HepG2 (cell line): ENCODE data around the gene RPL38. TPM values are rescaled to one million over a fixed set of nuclear protein-coding genes. Genes with fewer than 3 reads are reported as not detected.
A peak's percentile ranks its signal among the peaks of the same experiment; 100 is the strongest.

Experiments
- ATAC-seq: fragments of 200-7000 bp; cut with Tn5 transposase; 3 replicates; pipeline ENCODE4 v1.9.1; 2020; ENCODE audit warnings: mild to moderate bottlenecking, moderate library complexity
- Bru-seq: library from RNA; stranded (reverse); fragments of 400-500 nt; gene quantifications from one replicate; lab custom pipeline; 2021; lab: Mats Ljungman, UMichigan
- BruChase-seq, 2 experiments: library from RNA; stranded (reverse); fragments of 400-500 nt; gene quantifications; one replicate each; lab custom pipeline; 2021; lab: Mats Ljungman, UMichigan
- BruUV-seq: library from RNA; stranded (reverse); fragments of 400-500 nt; replicated peaks from 2 replicates; lab custom pipeline; 2021; lab: Mats Ljungman, UMichigan
- CTCF ChIA-PET: fragments of 300-600 bp; formaldehyde crosslinking; extraction: SDS; loops from one replicate; lab custom pipeline; 2021; ENCODE audit warnings: low total read pairs, inconsistent platforms, low intra/inter-chr PET ratio; lab: Yijun Ruan, JAX
- POLR2A ChIA-PET: fragments of 350-600 bp; sonication (Branson Sonifier 250); formaldehyde crosslinking; loops from one replicate; lab custom pipeline; 2020; ENCODE audit warnings: antibody characterized with exemption, inconsistent platforms; lab: Yijun Ruan, JAX
- DNase-seq: peaks from one replicate; pipeline ENCODE4 v3.0.0-alpha.2; 2015; ENCODE audit warnings: low spot score
- FAIRE-seq: peaks from 3 replicates; lab custom pipeline; 2011; peaks lifted over from hg19 to GRCh38; lab: Jason Lieb, UNC
- H2AFZ ChIP-seq: one replicate; pipeline ENCODE4 v1.6.1; 2011; ENCODE audit warnings: low read length, inconsistent platforms
- H3K27ac ChIP-seq: fragments of 300-600 bp; 3 replicates; pipeline ENCODE4 v1.8.0; 2011; ENCODE audit warnings: mixed run types, mild to moderate bottlenecking, mixed read lengths, low read length, inconsistent platforms; ENCODE audit not compliant: insufficient read depth; ENCODE audit errors: extremely low read length
- H3K27me3 ChIP-seq, 2 experiments: fragments of 200-600 bp in 1 of 2; 2 replicates in 1 of 2; 3 replicates in 1 of 2; pipeline versions ENCODE4 v1.6.0 to v1.8.0; 2011; ENCODE audit warnings: low read length in 2 of 2, mild to moderate bottlenecking in 2 of 2, moderate library complexity in 2 of 2, inconsistent platforms in 1 of 2; ENCODE audit not compliant: insufficient read depth in 2 of 2, control insufficient read depth in 1 of 2
- H3K36me3 ChIP-seq, 2 experiments: fragments of 200-600 bp in 1 of 2; replicated peaks in 1 of 2; 2 replicates in 1 of 2; 3 replicates in 1 of 2; pipeline versions ENCODE4 v1.5.1 to v1.8.0; 2011; ENCODE audit warnings: low read length in 2 of 2, inconsistent platforms in 1 of 2; ENCODE audit not compliant: insufficient read depth in 2 of 2, control insufficient read depth in 1 of 2
- H3K4me1 ChIP-seq: 2 replicates; pipeline ENCODE4 v1.5.1; 2012; ENCODE audit warnings: low read length, inconsistent platforms; ENCODE audit not compliant: insufficient read depth
- H3K4me2 ChIP-seq: 2 replicates; pipeline ENCODE4 v1.6.0; 2011; ENCODE audit warnings: low read depth, low read length, inconsistent platforms
- H3K4me3 ChIP-seq, 3 experiments: fragments of 200-600 bp in 1 of 3; sonication (generic), shearing (Covaris generic) in 1 of 3; replicated peaks in 1 of 3; 2 replicates each; pipeline ENCODE4 v1.5.1; 2011 to 2016; ENCODE audit warnings: low read length in 3 of 3, inconsistent platforms in 2 of 3, low read depth in 2 of 3, mild to moderate bottlenecking in 2 of 3, control low read depth in 1 of 3, mixed read lengths in 1 of 3; ENCODE audit not compliant: insufficient read depth in 1 of 3
- H3K79me2 ChIP-seq: one replicate; pipeline ENCODE4 v1.6.1; 2011; ENCODE audit warnings: low read length, inconsistent platforms; ENCODE audit not compliant: insufficient read depth
- H3K9ac ChIP-seq: 2 replicates; pipeline ENCODE4 v1.6.0; 2011; ENCODE audit warnings: mild to moderate bottlenecking, low read depth, low read length, inconsistent platforms; ENCODE audit not compliant: insufficient read depth
- H3K9me3 ChIP-seq: 2 replicates; pipeline ENCODE4 v1.5.1; 2012; ENCODE audit warnings: mild to moderate bottlenecking, low read length
- H4K20me1 ChIP-seq: 2 replicates; pipeline ENCODE4 v1.6.0; 2011; ENCODE audit warnings: inconsistent platforms, mild to moderate bottlenecking, low read length, moderate library complexity; ENCODE audit not compliant: insufficient read depth
- MEF2D ChIP-seq: sonication (generic); formaldehyde crosslinking; IDR thresholded peaks from 2 replicates; pipeline ENCODE4 v1.5.1; 2020; ENCODE audit warnings: mild to moderate bottlenecking, missing genetic modification reagents
- MZF1 ChIP-seq: sonication (generic); formaldehyde crosslinking; IDR thresholded peaks from 2 replicates; pipeline ENCODE4 v1.8.1; 2023; ENCODE audit warnings: mild to moderate bottlenecking, missing genetic modification reagents, borderline replicate concordance
- ZNF589 ChIP-seq: sonication (generic); formaldehyde crosslinking; conservative IDR thresholded peaks from 2 replicates; pipeline ENCODE4 v1.8.0; 2022; ENCODE audit warnings: mild to moderate bottlenecking, moderate library complexity, missing genetic modification reagents
- ZSCAN22 ChIP-seq: sonication (generic); formaldehyde crosslinking; IDR thresholded peaks from 2 replicates; pipeline ENCODE4 v1.4.0; 2020; ENCODE audit warnings: mild to moderate bottlenecking, missing genetic modification reagents
- WGBS: methylation state at CpG from one replicate; pipeline ENCODE4 v1.1.6; 2017; ENCODE audit warnings: low lambda C conversion rate; 5-methylcytosine and 5-hydroxymethylcytosine counted together
- in situ Hi-C: cut with HindIII; loops from 2 replicates; pipeline ENCODE4 v1.10.0; 2017; ENCODE audit warnings: low pct_unique_long_range_greater_than_20kb; ENCODE audit not compliant: extremely low pct_ligation_motif_present
- intact Hi-C: fragments of 100-400 bp; cut with micrococcal nuclease; formaldehyde crosslinking; loops from one replicate; pipeline ENCODE4 v1.10.0; 2022; ENCODE audit not compliant: unreplicated experiment
- long read RNA-seq, 2 experiments: library from RNA in 1 of 2; library from polyadenylated mRNA in 1 of 2; stranded (forward) in 1 of 2; unstranded in 1 of 2; transcript quantifications; one replicate each; pipeline ENCODE4 v2.0.0, GENCODE V29; 2019 to 2022
- polyA minus RNA-seq, 3 experiments: library from RNA; depleted of rRNA, polyadenylated mRNA; stranded (reverse); fragments of >200 nt; gene quantifications; 2 replicates each; pipeline ENCODE4 v1.2.3, GENCODE V29; 2011; ENCODE audit warnings: low replicate concordance in 1 of 3
- polyA plus RNA-seq, 8 experiments: library from polyadenylated mRNA; depleted of rRNA in 3 of 8; stranded (reverse) in 7 of 8; unstranded in 1 of 8; fragments of >200 nt; fragmentation: Illumina TruSeq in 4 of 8; extraction: Trizol in 4 of 8; gene quantifications; 2 replicates each; pipeline versions ENCODE4 v1.2.1 to v1.2.3, GENCODE V29; 2011 to 2016; ENCODE audit warnings: low read depth in 4 of 8, missing spikeins in 1 of 8, mixed read lengths in 1 of 8; ENCODE audit not compliant: insufficient read depth in 1 of 8
- total RNA-seq, 5 experiments: library from RNA; depleted of rRNA; stranded (reverse); fragments of >200 nt; fragmentation: Illumina TruSeq; extraction: Trizol; gene quantifications; 2 replicates each; pipeline ENCODE4 v1.2.3, GENCODE V29; 2016; ENCODE audit warnings: low read depth in 1 of 5
- TF ChIP-seq, protein P1 (sequence below): sonication (generic); formaldehyde crosslinking; IDR thresholded peaks from 2 replicates; pipeline ENCODE4 v1.9.0; 2021; ENCODE audit warnings: missing genetic modification reagents, borderline replicate concordance
- TF ChIP-seq, protein P2 (sequence below): sonication (generic); formaldehyde crosslinking; IDR thresholded peaks from 2 replicates; pipeline ENCODE4 v1.4.0; 2020; ENCODE audit warnings: missing genetic modification reagents, borderline replicate concordance
- TF ChIP-seq, protein P3 (sequence below): sonication (generic); formaldehyde crosslinking; IDR thresholded peaks from 2 replicates; pipeline ENCODE4 v1.5.1; 2020; ENCODE audit warnings: missing genetic modification reagents, mild to moderate bottlenecking, borderline replicate concordance

RPL38 gene
- total RNA-seq (2016; rRNA removed; fragmentation: Illumina TruSeq; extraction: Trizol) (2,370 and 2,621 TPM in 2 replicates), polyA plus RNA-seq (2011; rRNA removed) (2,077 and 2,372 TPM in 2 replicates), polyA minus RNA-seq (2011; rRNA and poly(A)+ RNA removed; ENCODE audit: low replicate concordance) (264 and 339 TPM in 2 replicates), Bru-seq, nascent RNA (percentile 98 among the genes with signal in this experiment), BruChase-seq, experiment 1, labeled RNA remaining after a 6-hour chase (percentile 92 among the genes with signal in this experiment), BruChase-seq, experiment 2, labeled RNA remaining after a 2-hour chase (percentile 91 among the genes with signal in this experiment)
- 2,846 and 3,171 TPM in 2 replicates for total RNA-seq (2016; cell fraction: cytosol; rRNA removed; fragmentation: Illumina TruSeq; extraction: Trizol; ENCODE audit: low read depth)
- total RNA-seq (2016; cell fraction: insoluble cytoplasmic fraction; rRNA removed; fragmentation: Illumina TruSeq; extraction: Trizol), result 2,344 and 2,494 TPM in 2 replicates
- total RNA-seq (2016; cell fraction: membrane; rRNA removed; fragmentation: Illumina TruSeq; extraction: Trizol), result 4,564 and 4,636 TPM in 2 replicates
- total RNA-seq (2016; cell fraction: nucleus; rRNA removed; fragmentation: Illumina TruSeq; extraction: Trizol), result 746 and 817 TPM in 2 replicates
- 407 and 1,119 TPM in 2 replicates for polyA plus RNA-seq (2011; cell fraction: cytosol; rRNA removed)
- polyA plus RNA-seq (2011; cell fraction: nucleus; rRNA removed), result 463 and 488 TPM in 2 replicates
- 4,774 and 5,492 TPM in 2 replicates for polyA plus RNA-seq (2012)
- 3,783 and 3,983 TPM in 2 replicates for polyA plus RNA-seq (2016; cell fraction: cytosol; fragmentation: Illumina TruSeq; extraction: Trizol; ENCODE audit: low read depth)
- 2,521 and 2,667 TPM in 2 replicates for polyA plus RNA-seq (2016; cell fraction: insoluble cytoplasmic fraction; fragmentation: Illumina TruSeq; extraction: Trizol; ENCODE audit: low read depth)
- polyA plus RNA-seq (2016; cell fraction: membrane; fragmentation: Illumina TruSeq; extraction: Trizol; ENCODE audit: low read depth), result 4,834 and 4,888 TPM in 2 replicates
- polyA plus RNA-seq (2016; cell fraction: nucleus; fragmentation: Illumina TruSeq; extraction: Trizol; ENCODE audit: insufficient read depth, low read depth), result 1,405 and 1,472 TPM in 2 replicates
- 484 and 523 TPM in 2 replicates for polyA minus RNA-seq (2011; cell fraction: cytosol; rRNA and poly(A)+ RNA removed)
- polyA minus RNA-seq (2011; cell fraction: nucleus; rRNA and poly(A)+ RNA removed), result 268 and 368 TPM in 2 replicates
- long read RNA-seq, experiment 1, transcript RPL38-201 (5 exons, 1,170 nt), result major isoform, 788 of 963 reads
- long read RNA-seq, experiment 1, transcript RPL38-206 (4 exons, 532 nt), result minor isoform, 68 of 963 reads
- long read RNA-seq, experiment 1, transcript RPL38-202 (5 exons, 431 nt), result minor isoform, 97 of 963 reads
- long read RNA-seq, experiment 1, partial matches to known transcripts, result 0 of 963 reads
- long read RNA-seq, experiment 1, other reads (novel, unspliced or antisense), result 10 of 963 reads
- long read RNA-seq, experiment 2, transcript RPL38-201 (5 exons, 1,170 nt), result major isoform, 1,723 of 2,424 reads
- long read RNA-seq, experiment 2, transcript RPL38-208 (5 exons, 344 nt), result minor isoform, 9 of 2,424 reads
- long read RNA-seq, experiment 2, transcript RPL38-206 (4 exons, 532 nt), result minor isoform, 364 of 2,424 reads
- long read RNA-seq, experiment 2, transcript RPL38-202 (5 exons, 431 nt), result minor isoform, 127 of 2,424 reads
- long read RNA-seq, experiment 2, partial matches to known transcripts, result 36 of 2,424 reads
- long read RNA-seq, experiment 2, other reads (novel, unspliced or antisense), result 160 of 2,424 reads

DNA sequence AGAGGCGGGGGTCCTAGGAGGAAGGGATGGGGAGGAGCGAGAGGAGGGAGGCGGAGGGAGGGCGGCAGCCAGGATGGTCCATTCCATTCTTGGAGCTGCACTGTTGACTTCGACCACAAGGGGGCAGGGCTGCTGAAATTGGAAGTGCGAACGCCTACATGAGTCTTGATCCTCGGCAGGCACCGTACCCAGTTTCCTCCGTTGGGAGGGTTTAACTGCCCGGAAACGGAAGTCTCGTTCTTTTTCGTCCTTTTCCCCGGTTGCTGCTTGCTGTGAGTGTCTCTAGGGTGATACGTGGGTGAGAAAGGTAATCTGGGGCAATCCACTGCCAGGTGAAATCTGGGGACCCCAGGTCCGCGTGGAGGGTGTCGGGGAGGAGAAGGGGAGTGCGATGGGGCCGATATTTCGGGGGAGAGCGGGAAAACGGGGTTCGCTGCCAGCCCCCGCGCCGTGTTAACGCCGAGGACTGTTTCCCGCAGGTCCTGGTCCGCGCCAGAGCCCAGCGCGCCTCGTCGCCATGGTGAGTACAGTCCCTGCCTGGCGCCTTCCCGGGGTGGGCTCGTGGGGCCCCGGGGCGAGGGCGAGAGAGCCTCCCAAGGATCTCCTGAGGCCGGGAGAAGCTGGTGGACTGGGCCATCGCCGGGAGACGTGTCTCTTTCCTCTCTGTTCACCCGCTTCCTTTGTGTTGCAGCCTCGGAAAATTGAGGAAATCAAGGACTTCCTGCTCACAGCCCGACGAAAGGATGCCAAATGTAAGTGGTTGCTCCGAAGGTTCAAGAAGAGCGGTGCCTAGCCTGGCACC is at the start of gene RPL38:
Gene RPL38, plus strand, starts transcription at position 240 of the 802 bp plus-strand sequence. Its CDS starts 278 bp downstream, at position 518.
- POLR2A ChIA-PET, result interaction anchor here (0.7 to 2.7 kb wide), 7 partner anchors 10 to 533 kb away, joined by 3 to 44 read pairs (median 4); partner anchors contain the start of genes RAB37 and TTYH2
- H3K27ac ChIP-seq, result peak within 1 kb of the TSS; percentile 78
- CTCF ChIA-PET, result interaction anchor here (1.2 kb wide), 1 partner anchor 329 kb away, joined by 3 read pairs; no protein-coding TSS in a partner anchor
- peak; percentile 78 for ATAC-seq
- no peaks in the 10 kb centered on the region for H3K9me3 ChIP-seq
- peaks cover 20 to 34% of the 10 kb centered on the region in 2 experiments for H3K36me3 ChIP-seq
- DNase-seq, result peak; percentile 98
- WGBS, result 4% methylated on average over 39 of the region's 53 CpGs
- peaks cover 47% of the 10 kb centered on the region for H3K79me2 ChIP-seq
- H3K4me2 ChIP-seq, result peak within 1 kb of the TSS; percentile 94
- peak; percentile 100 for FAIRE-seq
- H3K9ac ChIP-seq, result peak within 1 kb of the TSS; percentile 99
- H3K4me3 ChIP-seq, result peak within 1 kb of the TSS; percentile 92 to 99 (median 97)
- H4K20me1 ChIP-seq, result peaks cover 50% of the 10 kb centered on the region
- peaks cover 18 to 48% of the 10 kb centered on the region in 2 experiments for H3K27me3 ChIP-seq
- TSS peak; percentile 80 for BruUV-seq
- peaks cover 28% of the 10 kb centered on the region for H3K4me1 ChIP-seq
- no peak within 1 kb of the TSS for H2AFZ ChIP-seq
- intact Hi-C loops (loop anchor here (10.0 kb wide), 2 partner anchors 251 to 409 kb away; no protein-coding TSS in a partner anchor), in situ Hi-C loops (no loop called here)
- TF ChIP-seq, protein P1, sequence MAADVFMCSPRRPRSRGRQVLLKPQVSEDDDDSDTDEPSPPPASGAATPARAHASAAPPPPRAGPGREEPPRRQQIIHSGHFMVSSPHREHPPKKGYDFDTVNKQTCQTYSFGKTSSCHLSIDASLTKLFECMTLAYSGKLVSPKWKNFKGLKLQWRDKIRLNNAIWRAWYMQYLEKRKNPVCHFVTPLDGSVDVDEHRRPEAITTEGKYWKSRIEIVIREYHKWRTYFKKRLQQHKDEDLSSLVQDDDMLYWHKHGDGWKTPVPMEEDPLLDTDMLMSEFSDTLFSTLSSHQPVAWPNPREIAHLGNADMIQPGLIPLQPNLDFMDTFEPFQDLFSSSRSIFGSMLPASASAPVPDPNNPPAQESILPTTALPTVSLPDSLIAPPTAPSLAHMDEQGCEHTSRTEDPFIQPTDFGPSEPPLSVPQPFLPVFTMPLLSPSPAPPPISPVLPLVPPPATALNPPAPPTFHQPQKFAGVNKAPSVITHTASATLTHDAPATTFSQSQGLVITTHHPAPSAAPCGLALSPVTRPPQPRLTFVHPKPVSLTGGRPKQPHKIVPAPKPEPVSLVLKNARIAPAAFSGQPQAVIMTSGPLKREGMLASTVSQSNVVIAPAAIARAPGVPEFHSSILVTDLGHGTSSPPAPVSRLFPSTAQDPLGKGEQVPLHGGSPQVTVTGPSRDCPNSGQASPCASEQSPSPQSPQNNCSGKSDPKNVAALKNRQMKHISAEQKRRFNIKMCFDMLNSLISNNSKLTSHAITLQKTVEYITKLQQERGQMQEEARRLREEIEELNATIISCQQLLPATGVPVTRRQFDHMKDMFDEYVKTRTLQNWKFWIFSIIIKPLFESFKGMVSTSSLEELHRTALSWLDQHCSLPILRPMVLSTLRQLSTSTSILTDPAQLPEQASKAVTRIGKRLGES (CRISPR knock-in tag), result peak; percentile 56; the same call in 1 of the 2 replicates
- TF ChIP-seq MZF1 (CRISPR knock-in tag) (0 out of 2 replicates have a peak, but pooled peaks have one; percentile 65), ZSCAN22 (CRISPR knock-in tag) (no peak), ZNF589 (CRISPR knock-in tag) (peak; percentile 96; the same call in 1 of the 2 replicates), MEF2D (CRISPR knock-in tag) (peak; percentile 87)
- TF ChIP-seq, protein P2, sequence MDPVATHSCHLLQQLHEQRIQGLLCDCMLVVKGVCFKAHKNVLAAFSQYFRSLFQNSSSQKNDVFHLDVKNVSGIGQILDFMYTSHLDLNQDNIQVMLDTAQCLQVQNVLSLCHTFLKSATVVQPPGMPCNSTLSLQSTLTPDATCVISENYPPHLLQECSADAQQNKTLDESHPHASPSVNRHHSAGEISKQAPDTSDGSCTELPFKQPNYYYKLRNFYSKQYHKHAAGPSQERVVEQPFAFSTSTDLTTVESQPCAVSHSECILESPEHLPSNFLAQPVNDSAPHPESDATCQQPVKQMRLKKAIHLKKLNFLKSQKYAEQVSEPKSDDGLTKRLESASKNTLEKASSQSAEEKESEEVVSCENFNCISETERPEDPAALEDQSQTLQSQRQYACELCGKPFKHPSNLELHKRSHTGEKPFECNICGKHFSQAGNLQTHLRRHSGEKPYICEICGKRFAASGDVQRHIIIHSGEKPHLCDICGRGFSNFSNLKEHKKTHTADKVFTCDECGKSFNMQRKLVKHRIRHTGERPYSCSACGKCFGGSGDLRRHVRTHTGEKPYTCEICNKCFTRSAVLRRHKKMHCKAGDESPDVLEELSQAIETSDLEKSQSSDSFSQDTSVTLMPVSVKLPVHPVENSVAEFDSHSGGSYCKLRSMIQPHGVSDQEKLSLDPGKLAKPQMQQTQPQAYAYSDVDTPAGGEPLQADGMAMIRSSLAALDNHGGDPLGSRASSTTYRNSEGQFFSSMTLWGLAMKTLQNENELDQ (CRISPR knock-in tag), result peak; percentile 86; the same call in 1 of the 2 replicates
- TF ChIP-seq, protein P3, sequence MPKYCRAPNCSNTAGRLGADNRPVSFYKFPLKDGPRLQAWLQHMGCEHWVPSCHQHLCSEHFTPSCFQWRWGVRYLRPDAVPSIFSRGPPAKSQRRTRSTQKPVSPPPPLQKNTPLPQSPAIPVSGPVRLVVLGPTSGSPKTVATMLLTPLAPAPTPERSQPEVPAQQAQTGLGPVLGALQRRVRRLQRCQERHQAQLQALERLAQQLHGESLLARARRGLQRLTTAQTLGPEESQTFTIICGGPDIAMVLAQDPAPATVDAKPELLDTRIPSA (CRISPR knock-in tag), result 0 out of 2 replicates have a peak, but pooled peaks have one; percentile 85
